ENCODE data around the gene PTPRG.

- TF ChIP-seq, protein P1, sequence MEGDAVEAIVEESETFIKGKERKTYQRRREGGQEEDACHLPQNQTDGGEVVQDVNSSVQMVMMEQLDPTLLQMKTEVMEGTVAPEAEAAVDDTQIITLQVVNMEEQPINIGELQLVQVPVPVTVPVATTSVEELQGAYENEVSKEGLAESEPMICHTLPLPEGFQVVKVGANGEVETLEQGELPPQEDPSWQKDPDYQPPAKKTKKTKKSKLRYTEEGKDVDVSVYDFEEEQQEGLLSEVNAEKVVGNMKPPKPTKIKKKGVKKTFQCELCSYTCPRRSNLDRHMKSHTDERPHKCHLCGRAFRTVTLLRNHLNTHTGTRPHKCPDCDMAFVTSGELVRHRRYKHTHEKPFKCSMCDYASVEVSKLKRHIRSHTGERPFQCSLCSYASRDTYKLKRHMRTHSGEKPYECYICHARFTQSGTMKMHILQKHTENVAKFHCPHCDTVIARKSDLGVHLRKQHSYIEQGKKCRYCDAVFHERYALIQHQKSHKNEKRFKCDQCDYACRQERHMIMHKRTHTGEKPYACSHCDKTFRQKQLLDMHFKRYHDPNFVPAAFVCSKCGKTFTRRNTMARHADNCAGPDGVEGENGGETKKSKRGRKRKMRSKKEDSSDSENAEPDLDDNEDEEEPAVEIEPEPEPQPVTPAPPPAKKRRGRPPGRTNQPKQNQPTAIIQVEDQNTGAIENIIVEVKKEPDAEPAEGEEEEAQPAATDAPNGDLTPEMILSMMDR (IDR thresholded peaks at IDR 0.05) = no peak
- TF ChIP-seq POLR2A (IDR thresholded peaks at IDR 0.05) = no peak
These were observed 632.4 kb downstream of the PTPRG start for GRCh38 chr3:62193586-62194345.

Measured in adrenal gland (tissue), 5 donors.